HG02759 (cell line): ENCODE data around the gene WNT4.
A peak's percentile ranks its signal among the peaks of the same experiment; 100 is the strongest.

Experiments used
- ATAC-seq: cut with Tn5 transposase; IDR thresholded peaks from one replicate; pipeline ENCODE4 v1.9.1; 2021; ENCODE audit warnings: mild to moderate bottlenecking, moderate library complexity; ENCODE audit not compliant: unreplicated experiment

WNT4 gene

GRCh38 chr1:22143065-22144033 lies at the start of gene WNT4:
TSS of gene WNT4 (minus strand) at chr1:22143097. CDS start at chr1:22142922, 175 bp downstream.
- ATAC-seq: no peak

- no peak for ATAC-seq
Measured at GRCh38 chr1:22190731-22191130, 47.8 kb upstream of the WNT4 start.

GRCh38 chr1:22190251-22190650 lies 47.4 kb upstream of the WNT4 start:
- no peak for ATAC-seq

- ATAC-seq: no peak
Measured at GRCh38 chr1:22189619-22190018, 46.7 kb upstream of the WNT4 start.

- no peak for ATAC-seq
Measured at GRCh38 chr1:22188914-22189313, 46.0 kb upstream of the WNT4 start.

GRCh38 chr1:22188436-22188835 lies 45.5 kb upstream of the WNT4 start:
- no peak for ATAC-seq

GRCh38 chr1:22186311-22186710 lies 43.4 kb upstream of the WNT4 start:
- ATAC-seq: no peak

- ATAC-seq: no peak
Measured at GRCh38 chr1:22184892-22185612, 42.2 kb upstream of the WNT4 start.

- no peak for ATAC-seq
Measured at GRCh38 chr1:22184454-22184853, 41.6 kb upstream of the WNT4 start.

- no peak for ATAC-seq
Measured at GRCh38 chr1:22182715-22183114, 39.8 kb upstream of the WNT4 start.

- ATAC-seq: no peak
Measured at GRCh38 chr1:22179197-22179803, 36.4 kb upstream of the WNT4 start.

GRCh38 chr1:22177354-22178003 lies 34.6 kb upstream of the WNT4 start:
- peak; percentile 63 for ATAC-seq

- peak; percentile 64 for ATAC-seq
Measured at GRCh38 chr1:22176258-22176657, 33.4 kb upstream of the WNT4 start.

GRCh38 chr1:22174446-22175220 lies 31.7 kb upstream of the WNT4 start:
- no peak for ATAC-seq

GRCh38 chr1:22171951-22172715 lies 29.2 kb upstream of the WNT4 start:
- ATAC-seq: no peak

- no peak for ATAC-seq
Measured at GRCh38 chr1:22169816-22170215, 26.9 kb upstream of the WNT4 start.

GRCh38 chr1:22168412-22168973 lies 25.6 kb upstream of the WNT4 start:
- no peak for ATAC-seq

- ATAC-seq: no peak
Measured at GRCh38 chr1:22166439-22166838, 23.5 kb upstream of the WNT4 start.
